ENCODE data around the gene HOXA13. TPM values are rescaled to one million over a fixed set of nuclear protein-coding genes. Genes with fewer than 3 reads are reported as not detected.

Gene HOXA13
- total and polyA plus RNA-seq, 4 donors = 0.38 TPM; not detected in 3

DNA sequence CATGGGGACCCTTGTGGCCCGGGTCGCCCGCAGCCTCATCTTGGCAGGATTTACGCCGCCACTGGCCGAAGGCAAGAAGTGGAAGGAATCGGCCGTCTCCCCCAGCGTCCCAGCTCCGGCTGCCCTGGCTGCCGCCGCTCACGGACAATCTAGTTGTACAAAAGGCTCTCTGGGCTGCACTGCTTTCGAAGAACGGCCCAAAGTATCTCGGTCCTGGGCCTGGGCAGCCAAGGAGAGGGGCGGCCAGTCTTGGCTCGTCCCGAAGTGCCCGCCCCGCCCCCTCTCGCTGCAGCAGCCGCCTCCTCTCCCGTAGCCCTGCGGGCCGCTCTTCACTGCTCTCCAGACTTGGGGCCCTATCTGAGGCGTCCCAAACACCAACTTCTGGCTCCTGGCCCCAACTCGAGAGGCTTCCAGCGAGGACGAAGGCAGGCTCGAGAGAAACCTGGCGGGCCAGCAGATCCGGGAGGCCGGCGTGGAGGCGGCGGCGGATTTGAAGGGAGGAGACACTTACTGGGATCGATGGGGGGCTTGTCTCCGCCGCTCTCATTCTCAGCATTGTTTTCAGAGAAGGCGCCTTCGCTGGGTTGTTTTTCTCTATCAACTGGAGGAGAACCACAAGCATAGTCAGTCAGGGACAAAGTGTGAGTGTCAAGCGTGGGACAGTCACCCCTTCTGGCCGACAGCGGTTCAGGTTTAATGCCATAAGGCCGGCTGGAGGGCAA is 35.4 kb downstream of the HOXA13 start:
- H3K27ac ChIP-seq (ENCODE audit: low read depth in 1 of 2, low read length in 2 of 2) = no peak overlapping the region
- H3K36me3 ChIP-seq (ENCODE audit: control insufficient read depth in 1 of 2, insufficient read depth in 2 of 2, low read length in 1 of 2) = no peaks in the 10 kb centered on the region
- DNase-seq = peak; percentile 55 to 89
- 36 to 40% methylated on average over 47 of the region's 47 CpGs for WGBS, 2 donors
- ATAC-seq (ENCODE audit: low FRiP score) = peak; percentile 39
- intact Hi-C loops (cut with DNase I) = loop anchor here (5.0 to 10.0 kb wide), 3 partner anchors 482 to 960 kb away; partner anchors contain the start of genes CBX3 (in 1 of the 2) and HNRNPA2B1 (in 1 of the 2)
- H3K4me1 ChIP-seq (ENCODE audit: control insufficient read depth in 1 of 2, insufficient read depth in 2 of 2, low read length in 2 of 2) = no peaks in the 10 kb centered on the region
- no peaks in the 10 kb centered on the region for H3K27me3 ChIP-seq (ENCODE audit: control insufficient read depth in 1 of 2, insufficient read depth in 2 of 2, low read length in 1 of 2)
- H3K4me3 ChIP-seq (ENCODE audit: low read length in 2 of 2) = no peak overlapping the region
- H3K9me3 ChIP-seq (ENCODE audit: control insufficient read depth, low read length) = no peaks in the 10 kb centered on the region

DNA sequence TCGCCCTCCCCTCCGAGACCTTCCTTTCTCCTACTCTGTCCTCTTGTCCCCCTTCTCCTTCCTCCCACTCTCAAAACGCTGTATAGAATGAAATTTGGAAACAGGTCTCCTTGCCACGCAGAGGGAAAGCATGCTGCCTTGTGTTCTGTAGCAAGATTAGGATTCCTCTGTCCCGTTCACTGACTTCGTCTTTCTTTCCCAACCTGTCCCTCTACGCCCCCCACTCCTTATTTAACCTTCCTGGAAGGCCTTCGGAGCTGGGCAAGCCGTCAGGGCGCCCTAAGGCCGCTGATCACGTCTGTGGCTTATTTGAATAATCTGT is 35.9 kb downstream of the HOXA13 start:
- Histone ChIP-seq H3K36me3 (ENCODE audit: control insufficient read depth in 1 of 2, insufficient read depth in 2 of 2, low read length in 1 of 2) (no peaks in the 10 kb centered on the region), H3K27ac (ENCODE audit: low read depth in 1 of 2, low read length in 2 of 2) (no peak overlapping the region), H3K4me3 (ENCODE audit: low read length in 2 of 2) (no peak overlapping the region), H3K27me3 (ENCODE audit: control insufficient read depth in 1 of 2, insufficient read depth in 2 of 2, low read length in 1 of 2) (no peaks in the 10 kb centered on the region), H3K9me3 (ENCODE audit: control insufficient read depth, low read length) (no peaks in the 10 kb centered on the region), H3K4me1 (ENCODE audit: control insufficient read depth in 1 of 2, insufficient read depth in 2 of 2, low read length in 2 of 2) (no peaks in the 10 kb centered on the region)
- ATAC-seq (ENCODE audit: low FRiP score) (no peak), DNase-seq (no peak)
- intact Hi-C loops (cut with DNase I) = loop anchor here (5.0 to 10.0 kb wide), 3 partner anchors 482 to 959 kb away; partner anchors contain the start of genes CBX3 (in 1 of the 2) and HNRNPA2B1 (in 1 of the 2)
- WGBS, 2 donors = 72 to 86% methylated on average over 12 of the region's 12 CpGs

DNA sequence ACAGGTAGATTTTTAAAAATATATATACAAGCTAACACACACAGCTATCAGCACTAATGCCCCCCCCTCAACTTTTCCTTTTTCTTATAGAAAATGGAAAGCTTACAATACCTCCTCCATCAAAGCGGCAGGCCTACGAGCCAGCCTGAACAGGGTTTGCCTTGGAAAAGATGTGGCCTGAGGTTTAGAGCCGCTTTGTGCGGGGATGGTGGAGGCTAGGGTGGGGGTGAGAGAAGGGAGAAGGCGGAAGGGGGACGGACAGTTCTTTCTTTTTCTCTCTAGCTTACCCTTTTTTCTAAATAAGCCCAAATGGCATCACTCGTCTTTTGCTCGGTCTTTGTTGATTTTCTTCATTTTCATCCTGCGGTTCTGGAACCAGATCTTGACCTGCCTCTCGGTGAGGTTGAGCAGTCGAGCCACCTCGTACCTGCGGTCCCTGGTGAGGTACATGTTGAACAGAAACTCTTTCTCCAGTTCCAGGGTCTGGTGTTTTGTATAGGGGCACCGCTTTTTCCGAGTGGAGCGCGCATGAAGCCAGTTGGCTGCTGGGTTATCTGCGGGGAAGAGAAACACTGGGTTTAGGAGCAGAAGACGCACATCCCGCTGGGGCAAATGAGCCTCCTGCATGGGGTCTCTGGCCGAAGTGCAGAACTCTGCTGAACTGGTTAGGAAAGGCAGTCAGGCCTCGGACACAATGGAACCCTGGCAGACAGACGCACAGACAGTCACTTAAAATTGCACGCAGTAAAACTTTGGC is 36.4 kb downstream of the HOXA13 start:
- Histone ChIP-seq H3K36me3 (ENCODE audit: control insufficient read depth in 1 of 2, insufficient read depth in 2 of 2, low read length in 1 of 2) (no peaks in the 10 kb centered on the region), H3K9me3 (ENCODE audit: control insufficient read depth, low read length) (no peaks in the 10 kb centered on the region), H3K4me3 (ENCODE audit: low read length in 2 of 2) (no peak overlapping the region), H3K27ac (ENCODE audit: low read depth in 1 of 2, low read length in 2 of 2) (no peak overlapping the region), H3K27me3 (ENCODE audit: control insufficient read depth in 1 of 2, insufficient read depth in 2 of 2, low read length in 1 of 2) (no peaks in the 10 kb centered on the region), H3K4me1 (ENCODE audit: control insufficient read depth in 1 of 2, insufficient read depth in 2 of 2, low read length in 2 of 2) (no peaks in the 10 kb centered on the region)
- WGBS, 2 donors = 85 to 94% methylated on average over 24 of the region's 24 CpGs
- ATAC-seq (ENCODE audit: low FRiP score) = no peak
- DNase-seq = peak; percentile 15 to 66
- intact Hi-C loops (cut with DNase I) = loop anchor here (5.0 to 10.0 kb wide), 3 partner anchors 481 to 959 kb away; partner anchors contain the start of genes CBX3 (in 1 of the 2) and HNRNPA2B1 (in 1 of the 2)

DNA sequence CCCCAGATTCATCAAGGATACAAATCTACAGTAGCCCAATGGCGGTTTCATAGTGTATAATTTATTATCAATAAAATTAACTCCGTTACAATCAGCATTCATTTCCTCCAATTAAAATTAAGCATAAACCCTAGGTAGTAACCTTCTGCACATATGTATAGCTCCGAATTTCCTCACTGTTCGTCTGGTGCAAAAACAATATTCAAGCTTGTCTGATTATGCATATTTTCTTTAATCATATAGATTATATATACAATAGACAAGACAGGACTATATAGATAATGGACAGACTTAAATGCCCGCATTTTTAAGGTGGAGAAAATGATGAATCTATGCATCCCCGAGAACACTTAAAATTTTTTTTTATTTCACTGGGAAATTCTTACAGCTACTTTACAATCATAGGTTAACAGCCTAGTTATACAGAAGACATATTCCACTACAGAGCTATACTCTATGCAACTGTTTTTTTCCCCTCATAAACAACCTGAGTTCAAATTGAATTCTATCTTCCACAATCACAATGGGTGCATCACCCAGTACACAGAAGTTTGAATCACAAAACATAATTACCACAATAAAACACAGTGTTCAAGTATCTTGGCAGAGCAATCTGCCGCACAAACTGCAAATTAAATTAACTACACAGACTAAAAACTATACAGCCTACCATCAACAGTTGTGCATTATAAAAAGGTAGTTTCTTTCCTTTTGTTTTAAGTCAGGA is 37.2 kb downstream of the HOXA13 start:
- Histone ChIP-seq H3K36me3 (ENCODE audit: control insufficient read depth in 1 of 2, insufficient read depth in 2 of 2, low read length in 1 of 2) (no peaks in the 10 kb centered on the region), H3K9me3 (ENCODE audit: control insufficient read depth, low read length) (no peaks in the 10 kb centered on the region), H3K27me3 (ENCODE audit: control insufficient read depth in 1 of 2, insufficient read depth in 2 of 2, low read length in 1 of 2) (no peaks in the 10 kb centered on the region), H3K4me1 (ENCODE audit: control insufficient read depth in 1 of 2, insufficient read depth in 2 of 2, low read length in 2 of 2) (no peaks in the 10 kb centered on the region), H3K27ac (ENCODE audit: low read depth in 1 of 2, low read length in 2 of 2) (no peak overlapping the region), H3K4me3 (ENCODE audit: low read length in 2 of 2) (no peak overlapping the region)
- intact Hi-C loops (cut with DNase I) = loop anchor here (5.0 to 10.0 kb wide), 3 partner anchors 480 to 958 kb away; partner anchors contain the start of genes CBX3 (in 1 of the 2) and HNRNPA2B1 (in 1 of the 2)
- ATAC-seq (ENCODE audit: low FRiP score) = no peak
- no peak for DNase-seq
- 87 to 95% methylated on average over 7 of the region's 7 CpGs for WGBS, 2 donors

DNA sequence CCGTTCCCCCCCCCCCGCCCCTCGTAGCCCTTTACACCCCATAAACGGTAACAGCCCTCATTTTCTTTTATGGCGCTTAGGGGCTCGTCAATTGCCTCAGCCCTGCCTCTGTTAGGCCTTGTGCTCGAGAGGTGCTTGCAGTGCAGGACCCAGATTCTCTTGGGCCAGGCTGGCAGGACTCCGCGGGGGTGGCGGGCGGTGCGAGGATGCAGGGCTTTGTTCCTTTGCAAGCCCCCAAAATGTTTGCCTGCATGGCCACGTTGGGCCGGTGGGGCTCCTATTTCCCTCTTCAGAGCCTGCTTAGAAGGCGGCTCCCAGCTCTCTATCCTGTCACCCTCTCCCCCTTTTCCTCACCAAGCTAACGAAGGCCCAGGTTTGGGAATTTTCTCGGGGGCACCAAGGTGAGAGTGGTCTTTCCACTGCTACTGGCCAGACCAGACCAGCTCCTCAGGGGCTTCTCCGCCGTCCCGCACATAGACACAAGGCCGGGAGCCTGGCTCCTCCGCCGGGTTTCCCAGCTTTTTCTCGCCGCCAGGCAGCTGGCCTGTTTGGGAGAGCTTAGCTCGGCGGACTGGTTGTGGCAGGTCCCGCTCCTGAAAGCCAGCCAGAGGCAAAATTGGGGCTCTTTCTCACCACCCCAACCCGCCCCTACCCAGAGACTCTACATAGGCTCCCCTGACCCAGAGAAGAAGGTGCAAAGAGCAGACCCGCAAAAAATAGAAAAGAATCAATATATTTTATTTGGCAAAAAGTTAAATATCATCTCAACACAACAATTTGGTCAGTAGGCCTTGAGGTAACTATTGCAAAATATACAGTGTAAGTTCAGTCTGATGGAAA is 38.0 kb downstream of the HOXA13 start:
- DNase-seq = peak in 1 of 2 donors; percentile 78
- no peak overlapping the region for H3K27ac ChIP-seq (ENCODE audit: low read depth in 1 of 2, low read length in 2 of 2)
- H3K4me3 ChIP-seq (ENCODE audit: low read length in 2 of 2) = no peak overlapping the region
- no peaks in the 10 kb centered on the region for H3K9me3 ChIP-seq (ENCODE audit: control insufficient read depth, low read length)
- no peaks in the 10 kb centered on the region for H3K4me1 ChIP-seq (ENCODE audit: control insufficient read depth in 1 of 2, insufficient read depth in 2 of 2, low read length in 2 of 2)
- H3K36me3 ChIP-seq (ENCODE audit: control insufficient read depth in 1 of 2, insufficient read depth in 2 of 2, low read length in 1 of 2) = no peaks in the 10 kb centered on the region
- intact Hi-C loops (cut with DNase I) = loop anchor here (2.0 to 10.0 kb wide), 4 partner anchors 480 to 957 kb away; partner anchors contain the start of genes CBX3 (in 1 of the 2) and HNRNPA2B1 (in 1 of the 2)
- no peaks in the 10 kb centered on the region for H3K27me3 ChIP-seq (ENCODE audit: control insufficient read depth in 1 of 2, insufficient read depth in 2 of 2, low read length in 1 of 2)
- no peak for ATAC-seq (ENCODE audit: low FRiP score)
- 68 to 81% methylated on average over 26 to 30 of the region's 30 CpGs for WGBS, 2 donors

DNA sequence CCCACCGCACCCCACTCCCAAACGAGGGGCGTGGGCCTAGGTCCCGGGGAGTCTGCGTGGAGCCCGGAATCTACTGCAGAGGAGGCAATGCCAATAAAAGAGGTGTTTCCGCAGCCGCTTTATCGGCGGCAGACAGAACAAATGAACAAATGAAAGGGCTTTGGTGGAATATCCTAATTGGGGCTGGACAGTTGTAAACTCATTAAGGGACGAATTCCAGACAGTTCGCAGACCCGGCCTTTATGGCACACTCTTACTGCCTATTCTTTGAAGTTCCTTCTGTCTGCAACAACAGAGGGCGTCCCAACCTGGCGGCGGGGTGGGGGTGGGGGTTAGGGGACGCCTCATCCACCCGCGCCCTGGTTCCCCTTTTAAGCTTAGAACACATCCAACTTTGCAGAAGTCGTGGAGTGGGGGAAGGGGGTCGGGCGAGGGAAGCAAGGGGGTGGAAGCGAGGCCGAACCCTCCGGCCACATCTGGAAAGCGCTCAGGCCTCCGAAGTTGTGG is 38.6 kb downstream of the HOXA13 start:
- no peaks in the 10 kb centered on the region for H3K9me3 ChIP-seq (ENCODE audit: control insufficient read depth, low read length)
- H3K36me3 ChIP-seq (ENCODE audit: control insufficient read depth in 1 of 2, insufficient read depth in 2 of 2, low read length in 1 of 2) = no peaks in the 10 kb centered on the region
- WGBS, 2 donors = 11 to 20% methylated on average over 19 to 27 of the region's 27 CpGs
- H3K27ac ChIP-seq (ENCODE audit: low read depth in 1 of 2, low read length in 2 of 2) = no peak overlapping the region
- ATAC-seq (ENCODE audit: low FRiP score) = no peak
- H3K4me3 ChIP-seq (ENCODE audit: low read length in 2 of 2) = no peak overlapping the region
- intact Hi-C loops (cut with DNase I) = loop anchor here (2.0 to 10.0 kb wide), 4 partner anchors 479 to 956 kb away; partner anchors contain the start of genes CBX3 (in 1 of the 2) and HNRNPA2B1 (in 1 of the 2)
- peak in 1 of 2 donors; percentile 77 for DNase-seq
- H3K27me3 ChIP-seq (ENCODE audit: control insufficient read depth in 1 of 2, insufficient read depth in 2 of 2, low read length in 1 of 2) = no peaks in the 10 kb centered on the region
- no peaks in the 10 kb centered on the region for H3K4me1 ChIP-seq (ENCODE audit: control insufficient read depth in 1 of 2, insufficient read depth in 2 of 2, low read length in 2 of 2)

DNA sequence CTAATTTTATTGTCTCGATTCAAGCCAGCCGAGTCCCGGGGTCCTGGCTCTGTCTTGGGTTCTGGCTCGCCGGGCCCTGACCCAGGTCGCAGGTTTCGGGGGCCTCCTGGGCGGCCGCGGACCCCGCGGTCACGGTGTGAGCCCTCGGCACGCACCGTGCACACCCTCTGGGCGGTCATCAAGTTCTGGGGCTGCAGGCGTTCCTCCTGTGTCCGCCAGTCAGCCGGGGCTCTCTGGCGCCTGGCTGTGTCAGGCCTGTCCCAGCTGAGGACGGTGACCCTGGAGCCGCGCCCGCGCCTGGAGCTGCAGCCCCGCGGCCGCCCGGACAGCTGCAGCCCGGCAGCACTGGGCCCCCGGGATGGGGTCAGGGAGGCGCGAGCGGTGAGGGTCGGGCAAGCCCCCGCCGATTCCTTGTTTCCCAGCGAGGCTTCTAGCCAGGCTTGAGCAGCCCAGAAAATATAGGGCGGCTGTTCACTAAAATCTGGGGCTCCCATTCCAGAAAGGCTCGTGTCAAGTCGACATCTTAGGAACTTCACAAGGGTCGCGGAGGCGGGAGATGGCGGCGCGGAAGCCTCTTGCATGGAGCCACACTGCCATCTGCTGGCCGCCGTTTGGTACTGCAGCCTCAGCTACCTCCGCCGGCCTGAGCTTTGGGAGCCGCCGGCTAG is 39.2 kb downstream of the HOXA13 start:
- WGBS, 2 donors = 4 to 9% methylated on average over 52 to 54 of the region's 54 CpGs
- H3K27me3 ChIP-seq (ENCODE audit: control insufficient read depth in 1 of 2, insufficient read depth in 2 of 2, low read length in 1 of 2) = no peaks in the 10 kb centered on the region
- peak; percentile 90 to 96 for DNase-seq

More for the DNA sequence above, 39.2 kb downstream of the HOXA13 start:
- Histone ChIP-seq H3K4me1 (ENCODE audit: control insufficient read depth in 1 of 2, insufficient read depth in 2 of 2, low read length in 2 of 2) (no peaks in the 10 kb centered on the region), H3K27ac (ENCODE audit: low read depth in 1 of 2, low read length in 2 of 2) (no peak overlapping the region), H3K36me3 (ENCODE audit: control insufficient read depth in 1 of 2, insufficient read depth in 2 of 2, low read length in 1 of 2) (no peaks in the 10 kb centered on the region), H3K4me3 (ENCODE audit: low read length in 2 of 2) (peak overlapping the region; percentile 33 to 45), H3K9me3 (ENCODE audit: control insufficient read depth, low read length) (no peaks in the 10 kb centered on the region)
- ATAC-seq (ENCODE audit: low FRiP score) = peak; percentile 84
- intact Hi-C loops (cut with DNase I) = loop anchor here (2.0 to 10.0 kb wide), 4 partner anchors 478 to 956 kb away; partner anchors contain the start of genes CBX3 (in 1 of the 2) and HNRNPA2B1 (in 1 of the 2)

Data from aorta (tissue), 5 donors.